GM21576 (cell line): Measurements from ENCODE around the gene CCNO.

Source experiments
- ATAC-seq: cut with Tn5 transposase; IDR thresholded peaks from one replicate; pipeline ENCODE4 v1.9.1; 2021; ENCODE audit warnings: mild to moderate bottlenecking, moderate library complexity; ENCODE audit not compliant: unreplicated experiment

The CCNO gene

GRCh38 chr5:55222985-55223811 is 10.2 kb downstream of the CCNO start:
- ATAC-seq, result no peak

DNA sequence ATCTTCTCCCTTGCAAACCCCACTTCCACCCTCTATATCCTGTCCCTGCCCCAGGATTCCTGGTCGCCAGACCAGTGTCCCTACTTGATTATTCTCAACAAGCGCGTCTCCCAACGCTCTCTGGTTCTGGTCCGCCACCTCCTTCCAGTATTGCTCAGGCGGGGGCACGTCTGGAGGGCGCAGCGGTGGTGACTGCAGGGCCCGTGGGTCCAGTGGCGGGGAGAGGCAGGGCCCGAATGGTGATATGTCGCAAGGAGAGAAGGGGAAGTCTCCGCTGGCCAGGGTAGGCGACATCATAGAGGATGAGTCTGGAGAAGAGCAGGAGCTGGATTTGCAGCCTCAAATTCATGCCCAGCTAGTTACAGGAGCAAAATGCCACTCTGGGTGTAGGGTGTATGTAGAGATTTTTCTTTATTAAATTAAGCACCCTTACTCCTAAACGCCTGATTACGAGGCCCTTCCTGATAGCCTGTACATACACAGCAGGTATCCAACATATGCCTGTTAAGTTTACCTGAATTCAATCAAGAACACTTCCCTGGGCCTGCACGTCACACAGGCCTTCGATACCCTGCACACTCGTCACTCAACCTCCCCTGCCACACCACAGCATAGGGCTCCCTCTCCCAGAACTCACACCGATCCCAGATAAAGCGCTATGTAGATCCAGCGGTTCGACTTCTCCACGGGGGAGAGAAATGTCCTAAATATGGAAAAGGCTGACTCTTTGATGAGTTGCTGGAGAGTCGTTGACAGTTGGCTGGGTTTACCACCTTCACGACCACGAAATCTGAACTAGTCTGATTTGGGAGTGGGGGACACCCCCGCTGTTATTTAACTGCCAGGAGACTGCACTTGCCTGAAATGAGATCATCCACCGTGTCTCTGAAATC is 11.1 kb downstream of the CCNO start:
- no peak for ATAC-seq

DNA sequence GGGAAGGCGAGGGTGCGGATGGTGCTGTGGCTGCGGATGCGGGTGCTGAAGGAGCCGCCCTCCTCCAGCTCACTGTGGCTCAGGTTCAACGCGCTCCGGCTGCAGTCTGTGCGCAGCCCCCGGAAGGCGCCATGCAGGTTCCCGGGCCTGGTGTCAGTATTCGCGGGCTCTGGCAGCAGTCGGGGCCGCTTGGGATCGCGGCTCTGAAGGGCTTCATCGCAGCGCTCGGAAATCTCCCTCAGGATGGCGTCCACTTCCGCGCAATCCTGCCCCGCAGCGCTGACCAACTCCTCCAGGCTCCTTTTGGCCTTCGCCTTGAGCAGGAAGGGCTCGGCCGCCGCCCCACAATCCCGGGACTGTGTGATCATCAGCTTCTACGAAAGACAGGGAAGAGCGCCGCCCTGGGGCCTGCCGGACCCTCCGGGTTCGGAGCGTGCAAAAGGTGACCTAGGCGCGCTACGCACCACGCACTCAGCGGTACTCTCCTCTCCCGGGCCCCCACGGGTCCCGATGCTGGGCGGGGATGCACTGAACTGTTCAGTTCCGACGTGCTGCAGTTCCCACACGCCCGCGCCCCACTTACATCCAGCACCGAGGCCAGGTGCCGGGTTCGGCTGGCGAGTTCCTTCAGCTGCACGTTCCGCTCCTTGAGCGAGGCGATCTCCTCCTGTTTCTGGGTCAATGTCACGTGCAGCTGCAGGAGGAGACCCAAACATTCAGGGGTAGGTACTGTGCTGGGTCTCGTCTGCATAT is 12.8 kb downstream of the CCNO start:
- ATAC-seq, result no peak

DNA sequence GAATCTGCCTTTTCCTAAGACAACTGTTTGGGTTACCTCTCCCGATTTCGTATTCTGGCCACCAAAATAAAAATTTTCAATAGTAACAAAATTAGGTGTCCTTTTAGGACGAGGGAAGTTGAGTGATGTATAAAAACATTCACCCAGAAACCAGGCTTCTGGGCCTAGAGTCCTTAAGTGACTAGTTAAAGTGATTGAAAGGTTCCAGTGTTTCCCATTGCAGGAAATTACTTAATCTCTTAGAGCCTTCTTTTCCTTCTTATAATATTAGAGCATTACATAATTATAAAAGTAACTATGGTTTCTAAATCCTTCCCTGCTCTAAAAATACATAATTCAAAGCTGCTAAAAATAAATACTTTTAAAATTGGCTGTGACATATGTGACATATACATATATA is 13.6 kb downstream of the CCNO start:
- ATAC-seq, result no peak

- no peak for ATAC-seq
Observed at GRCh38 chr5:55218967-55219366, 14.4 kb downstream of the CCNO start.

GRCh38 chr5:55211184-55211874 is 22.1 kb downstream of the CCNO start:
- no peak for ATAC-seq

DNA sequence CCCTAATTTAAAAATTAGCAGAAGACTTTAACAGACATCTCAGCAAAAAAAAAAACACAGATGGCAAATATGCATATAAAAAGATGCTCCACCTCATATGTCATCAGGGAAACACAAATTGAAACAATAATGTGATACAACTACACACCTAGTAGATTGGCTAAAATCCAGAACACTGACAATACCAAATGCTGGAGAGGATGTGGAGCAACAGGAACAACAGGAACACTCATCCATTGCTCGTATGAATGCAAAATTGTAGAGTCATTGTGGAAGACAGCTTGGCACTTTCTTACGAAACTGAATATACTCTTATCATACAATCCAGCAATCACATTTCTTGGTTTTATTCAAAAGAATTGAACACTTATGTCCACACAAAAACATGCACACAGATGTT is 28.4 kb downstream of the CCNO start:
- ATAC-seq, result no peak

- ATAC-seq, result no peak
Observed at GRCh38 chr5:55191165-55191564, 42.2 kb downstream of the CCNO start.

GRCh38 chr5:55188656-55189540 is 44.5 kb downstream of the CCNO start:
- no peak for ATAC-seq

DNA sequence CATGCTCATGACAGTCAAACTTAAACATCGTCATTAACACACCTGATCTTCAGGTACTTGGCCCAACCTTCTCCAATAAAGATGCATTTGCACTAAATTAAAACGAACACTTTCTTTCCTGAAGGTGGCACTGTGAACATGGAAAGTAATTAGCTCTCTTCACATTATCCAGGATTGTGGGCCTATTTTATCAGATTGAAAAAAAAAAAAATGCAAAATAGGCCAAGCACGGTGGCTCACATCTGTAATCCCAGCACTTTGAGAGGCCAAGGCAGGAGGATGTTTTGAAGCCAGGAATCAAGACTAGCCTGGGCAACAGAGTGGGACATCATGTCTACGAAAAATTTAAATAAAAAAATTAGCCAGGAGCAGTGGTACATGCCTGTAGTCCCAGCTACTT is 46.0 kb downstream of the CCNO start:
- no peak for ATAC-seq
